Kidney glomerular epithelial cell (primary cell): ENCODE data around the gene SLC26A8.
A peak's percentile ranks its signal among the peaks of the same experiment; 100 is the strongest.
"Not testable (repeated sequence)": the region's sequence is repeated elsewhere in the genome, so short reads cannot be mapped to it uniquely, and the experiment has no call there.

Experiments used
- DNase-seq: peaks from one replicate; lab custom pipeline; 2025; lab: John Stamatoyannopoulos, UW

SLC26A8 gene

DNA sequence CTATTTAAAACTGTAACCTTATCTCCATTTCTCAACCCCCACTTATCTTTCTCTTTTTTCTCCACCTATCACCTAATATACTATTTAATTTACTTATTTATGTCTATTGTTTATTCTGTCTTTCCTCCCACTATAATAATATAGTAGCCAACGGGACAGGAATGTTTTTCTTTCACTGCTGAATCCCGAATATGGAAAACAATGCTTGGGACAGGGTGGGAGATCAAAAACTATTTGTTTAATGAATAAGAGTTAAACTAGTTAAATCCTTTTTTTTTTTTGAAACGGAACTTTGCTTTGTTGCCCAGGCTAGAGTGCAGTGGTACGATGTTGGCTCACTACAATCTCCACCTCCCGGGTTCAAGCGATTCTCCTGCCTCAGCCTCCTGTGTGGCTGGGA lies 109.9 kb downstream of the SLC26A8 start:
- DNase-seq, result peak; percentile 25

DNA sequence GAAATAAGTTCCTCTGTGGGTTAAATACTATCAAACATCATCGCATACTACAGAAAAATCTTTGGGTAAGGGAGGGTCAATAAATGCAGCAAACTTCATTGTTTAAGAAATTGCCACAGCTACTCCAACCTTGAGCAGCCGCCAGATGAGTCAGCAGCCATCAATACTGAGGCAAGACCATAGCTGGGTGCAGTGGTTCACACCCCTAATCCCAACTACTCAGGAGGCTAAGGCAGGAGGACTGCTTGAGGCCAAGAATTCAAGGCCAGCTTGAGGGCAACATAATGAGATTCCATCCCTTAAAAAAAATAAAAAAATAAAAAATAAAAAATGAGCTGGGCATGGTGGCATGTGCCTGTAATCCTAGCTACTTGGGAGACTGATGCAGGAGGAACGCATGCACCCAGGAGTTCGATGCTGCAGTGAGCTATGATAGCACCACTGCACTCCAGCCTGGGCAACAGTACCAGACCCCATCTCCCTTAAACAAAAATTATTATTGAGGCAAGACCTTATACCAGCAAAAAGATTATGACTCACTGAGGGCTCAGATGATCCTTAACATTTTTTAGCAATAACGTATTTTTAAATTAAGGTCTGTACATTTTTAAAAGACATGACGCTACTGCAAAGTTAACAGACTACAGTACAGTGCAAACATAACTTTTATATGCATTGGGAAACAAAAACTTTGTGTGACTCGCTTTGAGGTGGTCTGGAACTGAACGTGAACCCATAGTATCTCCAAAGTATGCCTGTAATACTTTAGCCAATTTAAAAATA lies 112.4 kb downstream of the SLC26A8 start:
- DNase-seq, result no peak

- not testable (repeated sequence) for DNase-seq
These were observed 114.9 kb downstream of the SLC26A8 start for GRCh38 chr6:35909571-35909970.

GRCh38 chr6:35908753-35909401 lies 115.6 kb downstream of the SLC26A8 start:
- DNase-seq, result not testable (repeated sequence)

GRCh38 chr6:35907750-35908149 lies 116.7 kb downstream of the SLC26A8 start:
- DNase-seq, result no peak

GRCh38 chr6:35906499-35906846 lies 118.0 kb downstream of the SLC26A8 start:
- no peak for DNase-seq

- no peak for DNase-seq
These were observed 118.5 kb downstream of the SLC26A8 start for GRCh38 chr6:35905841-35906498.

GRCh38 chr6:35905141-35905785 lies 119.2 kb downstream of the SLC26A8 start:
- no peak for DNase-seq

DNA sequence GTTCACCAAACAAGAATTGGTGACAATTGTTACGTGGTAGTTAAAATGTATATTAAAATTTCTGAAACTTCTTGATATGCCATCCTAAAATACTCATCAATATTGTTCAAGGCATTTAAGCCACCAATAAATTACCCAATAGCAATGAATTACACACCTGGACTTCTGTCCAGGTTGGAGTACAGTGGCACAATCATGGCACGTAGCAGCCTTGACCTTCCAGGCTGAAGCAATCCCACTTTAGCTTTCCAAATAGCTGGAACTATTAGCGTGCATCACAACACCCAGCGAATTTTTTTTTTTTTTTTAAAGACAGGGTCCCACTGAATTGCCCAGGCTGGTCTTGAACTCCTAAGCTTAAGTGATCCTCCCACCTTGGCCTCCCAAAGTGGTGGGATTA lies 120.8 kb downstream of the SLC26A8 start:
- no peak for DNase-seq

DNA sequence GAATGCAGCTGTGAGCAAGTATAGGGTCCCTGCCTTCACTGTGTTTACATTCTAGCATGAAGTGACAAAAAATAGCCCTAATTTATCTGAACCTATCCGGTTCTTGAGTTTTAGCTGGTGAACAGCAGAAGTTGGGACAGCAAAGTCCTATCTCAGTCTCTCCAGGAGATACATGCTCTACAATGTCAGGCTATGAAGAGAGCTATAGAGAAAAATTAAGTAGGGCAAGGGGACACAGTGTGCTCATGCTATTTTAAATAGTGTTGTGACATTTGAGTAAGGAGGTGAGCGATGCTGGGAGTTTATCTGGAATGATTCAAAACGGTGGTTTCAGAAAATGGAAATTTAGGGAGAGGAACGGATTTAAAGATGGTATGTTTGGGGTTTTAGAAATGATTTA lies 124.0 kb downstream of the SLC26A8 start:
- no peak for DNase-seq

- no peak for DNase-seq
These were observed 126.4 kb downstream of the SLC26A8 start for GRCh38 chr6:35898003-35898402.

- DNase-seq, result no peak
These were observed 127.0 kb downstream of the SLC26A8 start for GRCh38 chr6:35897486-35897885.

GRCh38 chr6:35897036-35897435 lies 127.4 kb downstream of the SLC26A8 start:
- DNase-seq, result no peak

DNA sequence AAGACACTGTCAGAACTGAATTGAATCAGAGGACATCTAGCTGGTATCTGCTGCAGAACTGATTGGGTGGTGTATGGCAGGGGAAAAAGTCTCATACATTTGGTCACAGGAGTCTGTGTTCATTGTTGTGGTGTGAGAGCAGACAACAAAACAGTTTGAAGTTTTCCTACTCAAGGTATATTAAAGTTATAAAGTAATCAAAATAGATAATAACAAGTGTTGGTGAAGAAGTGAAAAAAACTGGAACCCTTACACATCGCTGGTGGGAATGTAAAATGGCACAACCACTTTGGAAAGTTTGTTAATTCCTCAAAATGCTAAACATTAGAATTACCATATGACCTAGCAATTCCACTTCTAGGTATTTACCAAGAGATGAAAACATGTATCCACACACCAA lies 128.2 kb downstream of the SLC26A8 start:
- no peak for DNase-seq

DNA sequence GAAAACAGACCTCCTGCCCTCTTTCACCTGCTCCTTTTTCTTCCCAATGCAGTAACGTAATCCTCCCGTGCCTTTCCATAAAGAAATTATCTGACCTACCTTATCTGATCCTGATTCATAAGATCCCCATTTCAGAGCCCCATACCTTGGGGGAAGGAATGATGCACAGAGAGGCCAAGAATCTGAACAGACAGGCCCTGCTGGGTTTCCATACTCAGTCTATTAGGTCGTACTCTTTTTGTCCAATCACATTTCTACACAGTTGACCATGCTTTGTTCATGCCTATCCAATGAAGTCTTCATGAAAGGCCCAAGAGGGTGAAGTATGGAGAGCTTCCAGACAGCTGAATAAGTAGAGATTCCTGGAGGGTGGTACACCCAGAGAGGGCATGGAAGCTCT lies 128.9 kb downstream of the SLC26A8 start:
- no peak for DNase-seq

DNA sequence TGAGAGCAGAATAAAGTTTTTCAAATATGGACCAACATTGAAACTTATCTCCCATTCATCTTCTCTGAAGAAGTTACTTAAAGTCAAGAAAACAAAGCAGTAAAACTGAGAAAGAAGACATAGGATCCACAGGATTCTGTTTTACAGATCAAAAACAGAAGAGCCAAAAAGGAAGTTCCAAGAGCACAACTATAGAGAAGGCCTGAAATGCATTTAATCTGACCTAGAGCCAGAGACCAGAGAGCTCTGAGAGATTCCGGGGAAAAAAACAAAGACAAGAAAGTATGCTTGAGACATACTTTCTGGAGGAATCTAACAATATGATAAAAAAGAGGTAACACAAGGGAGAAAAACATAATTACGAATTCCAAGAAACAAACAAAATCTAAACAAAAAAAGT lies 129.7 kb downstream of the SLC26A8 start:
- no peak for DNase-seq
